Gastroesophageal sphincter (tissue), 4 donors: ENCODE measurements around the gene ERGIC2. TPM values are rescaled to one million over a fixed set of nuclear protein-coding genes. Genes with fewer than 3 reads are reported as not detected.
"Not testable (repeated sequence)": the region's sequence is repeated elsewhere in the genome, so short reads cannot be mapped to it uniquely, and the experiment has no call there.

Experiments used
- ATAC-seq: fragments of 150-250 bp; one replicate; pipeline ENCODE4 v1.9.1; 2016; ENCODE audit warnings: mild to moderate bottlenecking, moderate library complexity
- H3K27ac ChIP-seq, 4 donors: fragments of 200-600 bp; sonication (generic) in 3 of 4; 1 replicate in 3 of 4; 2 replicates in 1 of 4; pipeline ENCODE4 v1.5.1; 2016 to 2019
- H3K27me3 ChIP-seq: fragments of 200-600 bp; sonication (generic); one replicate; pipeline ENCODE4 v1.5.1; 2019
- H3K36me3 ChIP-seq, 2 donors: fragments of 200-600 bp; sonication (generic); one replicate each; pipeline ENCODE4 v1.5.1; 2019; ENCODE audit warnings: control low read depth in 1 of 2
- H3K4me1 ChIP-seq, 3 donors: fragments of 200-600 bp; sonication (generic); 1 replicate in 2 of 3; 2 replicates in 1 of 3; pipeline ENCODE4 v1.5.1; 2016 to 2019; ENCODE audit warnings: control low read depth in 2 of 3
- H3K4me3 ChIP-seq, 2 donors: fragments of 200-600 bp; sonication (generic); one replicate each; pipeline ENCODE4 v1.5.1; 2019; ENCODE audit warnings: mild to moderate bottlenecking in 1 of 2, moderate library complexity in 1 of 2
- H3K9me3 ChIP-seq, 3 donors: fragments of 200-600 bp; sonication (generic); one replicate each; pipeline ENCODE4 v1.5.1; 2017 to 2019; ENCODE audit warnings: control low read depth in 2 of 3
- EP300 ChIP-seq: sonication (generic); formaldehyde crosslinking; IDR thresholded peaks from one replicate; pipeline ENCODE4 v1.6.1; 2017; ENCODE audit warnings: antibody characterized with exemption, mild to moderate bottlenecking
- POLR2A ChIP-seq, 2 donors: fragments of 450-650 bp; IDR thresholded peaks; one replicate each; pipeline ENCODE4 v1.6.1; 2017; ENCODE audit warnings: antibody characterized with exemption in 2 of 2, mild to moderate bottlenecking in 2 of 2, moderate library complexity in 1 of 2
- POLR2AphosphoS5 ChIP-seq: sonication (generic); formaldehyde crosslinking; IDR thresholded peaks from one replicate; pipeline ENCODE4 v1.6.1; 2017; ENCODE audit warnings: antibody characterized with exemption
- WGBS, 2 donors: methylation state at CpG; one replicate each; pipeline ENCODE4 v1.1.5; 2018; ENCODE audit warnings: low coverage in 1 of 2; 5-methylcytosine and 5-hydroxymethylcytosine counted together
- total RNA-seq, 4 donors: library from RNA; depleted of rRNA; stranded (reverse); fragments of >200 nt; gene quantifications; one replicate each; pipeline ENCODE4 v1.1.0, GENCODE V29; 2016
- TF ChIP-seq, protein P1 (sequence below), 4 experiments: fragments of 200-600 bp in 2 of 4; fragments of 450-650 bp in 2 of 4; sonication (generic) in 1 of 4; IDR thresholded peaks; one replicate each; pipeline ENCODE4 v1.5.1; 2017 to 2019; ENCODE audit warnings: antibody characterized with exemption in 4 of 4, mild to moderate bottlenecking in 2 of 4, moderate library complexity in 2 of 4

ERGIC2 gene
- total RNA-seq, 4 donors from 2014 or later: 53.6 to 111 (median 71.4) TPM

- TF ChIP-seq POLR2AphosphoS5 (no peak), EP300 (no peak), POLR2A (IDR thresholded peaks at IDR 0.05) (no peak)
- TF ChIP-seq, protein P1, sequence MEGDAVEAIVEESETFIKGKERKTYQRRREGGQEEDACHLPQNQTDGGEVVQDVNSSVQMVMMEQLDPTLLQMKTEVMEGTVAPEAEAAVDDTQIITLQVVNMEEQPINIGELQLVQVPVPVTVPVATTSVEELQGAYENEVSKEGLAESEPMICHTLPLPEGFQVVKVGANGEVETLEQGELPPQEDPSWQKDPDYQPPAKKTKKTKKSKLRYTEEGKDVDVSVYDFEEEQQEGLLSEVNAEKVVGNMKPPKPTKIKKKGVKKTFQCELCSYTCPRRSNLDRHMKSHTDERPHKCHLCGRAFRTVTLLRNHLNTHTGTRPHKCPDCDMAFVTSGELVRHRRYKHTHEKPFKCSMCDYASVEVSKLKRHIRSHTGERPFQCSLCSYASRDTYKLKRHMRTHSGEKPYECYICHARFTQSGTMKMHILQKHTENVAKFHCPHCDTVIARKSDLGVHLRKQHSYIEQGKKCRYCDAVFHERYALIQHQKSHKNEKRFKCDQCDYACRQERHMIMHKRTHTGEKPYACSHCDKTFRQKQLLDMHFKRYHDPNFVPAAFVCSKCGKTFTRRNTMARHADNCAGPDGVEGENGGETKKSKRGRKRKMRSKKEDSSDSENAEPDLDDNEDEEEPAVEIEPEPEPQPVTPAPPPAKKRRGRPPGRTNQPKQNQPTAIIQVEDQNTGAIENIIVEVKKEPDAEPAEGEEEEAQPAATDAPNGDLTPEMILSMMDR (IDR thresholded peaks at IDR 0.05): no peak
- H3K4me1 ChIP-seq: no peaks in the 10 kb centered on the region
- 68 to 78% methylated on average over 3 of the region's 3 CpGs for WGBS, 2 donors
Measured at GRCh38 chr12:29396774-29397173, 15.8 kb upstream of the ERGIC2 start.

DNA sequence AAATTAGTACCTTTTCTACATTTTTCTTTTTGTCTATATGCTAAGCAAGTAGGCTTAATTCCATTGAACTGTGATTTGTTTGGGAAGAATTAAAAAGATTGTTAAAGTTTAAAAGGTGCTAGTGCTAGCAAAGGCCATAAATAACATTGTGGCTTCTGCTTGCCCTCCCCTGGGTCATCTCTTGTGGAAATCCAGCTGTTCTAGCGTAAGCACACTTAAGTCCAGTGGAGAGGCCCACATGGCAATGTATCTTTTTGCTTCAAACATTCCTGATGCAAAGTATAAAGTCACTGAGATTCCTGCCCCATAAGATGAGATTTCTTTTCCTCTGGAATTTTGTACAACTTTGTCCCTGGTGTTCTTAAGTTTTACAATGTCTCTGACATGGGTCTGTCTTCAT lies 14.4 kb upstream of the ERGIC2 start:
- TF ChIP-seq POLR2A (IDR thresholded peaks at IDR 0.05) (no peak), EP300 (no peak), POLR2AphosphoS5 (no peak)
- TF ChIP-seq, protein P1 (IDR thresholded peaks at IDR 0.05): no peak
- Histone ChIP-seq H3K4me1 (no peaks in the 10 kb centered on the region), H3K27ac (no peak overlapping the region), H3K27me3 (no peaks in the 10 kb centered on the region), H3K4me3 (no peak overlapping the region), H3K36me3 (no peaks in the 10 kb centered on the region), H3K9me3 (no peaks in the 10 kb centered on the region)
- ATAC-seq: no peak
- 62 to 91% methylated on average over 1 of the region's 1 CpG for WGBS, 2 donors

More at GRCh38 chr12:29396774-29397173, 15.8 kb upstream of the ERGIC2 start:
- Histone ChIP-seq H3K36me3 (no peaks in the 10 kb centered on the region), H3K27me3 (no peaks in the 10 kb centered on the region), H3K4me3 (no peak overlapping the region), H3K9me3 (no peaks in the 10 kb centered on the region), H3K27ac (no peak overlapping the region)
- no peak for ATAC-seq

- H3K27ac ChIP-seq, H3K4me3 ChIP-seq, H3K27me3 ChIP-seq, ATAC-seq, H3K4me1 ChIP-seq, H3K36me3 ChIP-seq, H3K9me3 ChIP-seq: not testable (repeated sequence)
- WGBS, 2 donors: 13 to 25% methylated on average over 3 of the region's 3 CpGs
Measured at GRCh38 chr12:29390419-29390818, 9.4 kb upstream of the ERGIC2 start.

DNA sequence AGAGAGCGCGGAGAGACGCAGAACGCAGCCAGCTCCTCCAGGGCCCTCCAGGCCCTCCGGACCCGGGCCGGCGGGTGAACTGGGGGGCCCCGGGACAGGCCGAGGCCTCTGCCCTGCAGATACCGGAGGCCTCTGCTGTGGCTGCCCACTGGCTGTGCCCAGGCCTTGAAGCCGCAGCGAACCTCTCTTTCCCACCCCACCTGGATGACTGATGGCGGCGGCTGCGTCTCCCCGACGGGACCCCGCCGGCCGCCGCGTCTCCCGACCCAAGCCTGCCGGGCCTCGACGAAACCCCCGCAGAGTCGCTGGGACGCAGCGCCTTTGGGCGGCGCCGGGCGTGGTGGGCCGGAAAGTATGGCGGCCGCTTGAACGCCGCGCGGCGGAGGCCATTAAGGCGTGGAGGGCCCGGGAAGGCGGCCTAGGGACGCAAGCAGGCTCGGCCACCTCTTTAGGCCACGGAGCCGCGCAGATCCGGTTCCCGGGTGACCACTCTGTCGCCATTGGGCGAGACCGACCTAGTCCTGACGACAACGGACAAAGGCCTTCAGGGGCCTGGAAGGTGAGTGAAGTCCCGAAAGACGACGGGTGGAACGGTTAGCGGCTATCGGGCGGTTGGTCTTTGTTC lies 8.4 kb upstream of the ERGIC2 start:
- Histone ChIP-seq H3K4me1 (no peaks in the 10 kb centered on the region), H3K9me3 (no peaks in the 10 kb centered on the region), H3K36me3 (no peaks in the 10 kb centered on the region), H3K27ac (no peak overlapping the region), H3K4me3 (no peak overlapping the region), H3K27me3 (no peaks in the 10 kb centered on the region)
- TF ChIP-seq POLR2A (IDR thresholded peaks at IDR 0.05) (no peak), POLR2AphosphoS5 (no peak), EP300 (no peak)
- TF ChIP-seq, protein P1 (IDR thresholded peaks at IDR 0.05): no peak
- no peak for ATAC-seq
- WGBS, 2 donors: 95 to 96% methylated on average over 8 to 21 of the region's 65 CpGs

DNA sequence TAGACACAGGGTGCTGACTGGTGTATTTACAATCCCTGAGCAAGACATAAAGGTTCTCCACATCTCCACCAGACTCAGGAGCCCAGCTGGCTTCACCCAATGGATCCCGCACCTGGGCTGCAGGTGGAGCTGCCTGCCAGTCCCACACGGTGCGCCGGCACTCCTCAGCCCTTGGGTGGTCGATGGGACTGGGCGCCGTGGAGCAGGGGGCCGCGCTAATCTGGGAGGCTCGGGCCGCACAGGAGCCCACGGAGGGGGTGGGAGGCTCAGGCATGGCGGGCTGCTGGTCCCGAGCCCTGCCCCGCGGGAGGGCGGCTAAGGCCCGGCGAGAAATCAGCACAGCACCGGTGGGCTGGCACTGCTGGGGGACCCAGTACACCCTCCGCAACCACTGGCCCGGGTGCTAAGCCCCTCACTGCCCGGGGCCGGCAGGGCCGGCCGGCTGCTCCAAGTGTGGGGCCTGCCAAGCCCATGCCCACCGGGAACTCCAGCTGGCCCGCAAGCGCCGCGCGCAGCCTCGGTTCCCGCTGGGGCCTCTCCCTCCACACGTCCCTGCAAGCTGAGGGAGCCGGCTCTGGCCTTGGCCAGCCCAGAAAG lies 5.2 kb upstream of the ERGIC2 start:
- H3K36me3 ChIP-seq, H3K9me3 ChIP-seq, H3K4me1 ChIP-seq, H3K4me3 ChIP-seq, ATAC-seq, H3K27ac ChIP-seq, H3K27me3 ChIP-seq: not testable (repeated sequence)
- WGBS, 2 donors: 100% methylated on average over 2 of the region's 36 CpGs; no CpG with 5 or more reads in 1 of the 2 donors

- not testable (repeated sequence) for H3K27ac ChIP-seq, H3K4me1 ChIP-seq, ATAC-seq, H3K9me3 ChIP-seq, H3K36me3 ChIP-seq, H3K27me3 ChIP-seq, H3K4me3 ChIP-seq
- WGBS, 2 donors: 84 to 100% methylated on average over 3 to 10 of the region's 17 CpGs
Measured at GRCh38 chr12:29385194-29385593, 4.2 kb upstream of the ERGIC2 start.
